Activated CD8-positive, alpha-beta memory T cell treated with anti-CD3 and anti-CD28 coated beads for 1 hour (primary cell): ENCODE measurements around the gene ARFGAP1.

ENCODE experiments used
- DNase-seq, 2 donors: peaks; one replicate each; pipeline ENCODE4 v3.0.0-alpha.2; 2020; ENCODE audit warnings: low read depth in 1 of 2; ENCODE audit errors: extremely low read depth in 1 of 2

Gene ARFGAP1

GRCh38 chr20:63277466-63278272 is 5.1 kb downstream of the ARFGAP1 start:
- DNase-seq = no peak

- no peak for DNase-seq
Observed at GRCh38 chr20:63278661-63279060, 6.0 kb downstream of the ARFGAP1 start.

DNA sequence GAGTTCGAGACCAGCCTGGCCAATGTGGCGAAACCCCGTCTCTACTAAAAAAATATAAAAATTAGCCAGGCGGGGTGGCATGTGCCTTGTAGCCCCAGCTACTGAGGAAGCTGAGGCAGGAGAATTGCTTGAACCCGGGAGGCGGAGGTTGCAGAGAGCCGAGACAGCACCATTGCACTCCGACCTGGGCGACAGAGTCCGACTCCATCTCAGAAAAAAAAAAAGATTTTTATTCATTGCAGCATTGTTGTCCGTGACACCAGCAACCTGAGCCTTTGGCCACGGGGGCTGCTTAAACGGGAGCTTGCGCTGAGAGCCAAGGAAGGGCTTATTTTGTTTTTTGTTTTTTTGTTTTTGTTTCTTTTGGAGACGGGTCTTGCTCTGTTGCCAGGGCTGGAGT is 7.3 kb downstream of the ARFGAP1 start:
- DNase-seq = no peak

- no peak for DNase-seq
Observed at GRCh38 chr20:63280371-63280770, 7.8 kb downstream of the ARFGAP1 start.

- no peak for DNase-seq
Observed at GRCh38 chr20:63280929-63281545, 8.4 kb downstream of the ARFGAP1 start.

DNA sequence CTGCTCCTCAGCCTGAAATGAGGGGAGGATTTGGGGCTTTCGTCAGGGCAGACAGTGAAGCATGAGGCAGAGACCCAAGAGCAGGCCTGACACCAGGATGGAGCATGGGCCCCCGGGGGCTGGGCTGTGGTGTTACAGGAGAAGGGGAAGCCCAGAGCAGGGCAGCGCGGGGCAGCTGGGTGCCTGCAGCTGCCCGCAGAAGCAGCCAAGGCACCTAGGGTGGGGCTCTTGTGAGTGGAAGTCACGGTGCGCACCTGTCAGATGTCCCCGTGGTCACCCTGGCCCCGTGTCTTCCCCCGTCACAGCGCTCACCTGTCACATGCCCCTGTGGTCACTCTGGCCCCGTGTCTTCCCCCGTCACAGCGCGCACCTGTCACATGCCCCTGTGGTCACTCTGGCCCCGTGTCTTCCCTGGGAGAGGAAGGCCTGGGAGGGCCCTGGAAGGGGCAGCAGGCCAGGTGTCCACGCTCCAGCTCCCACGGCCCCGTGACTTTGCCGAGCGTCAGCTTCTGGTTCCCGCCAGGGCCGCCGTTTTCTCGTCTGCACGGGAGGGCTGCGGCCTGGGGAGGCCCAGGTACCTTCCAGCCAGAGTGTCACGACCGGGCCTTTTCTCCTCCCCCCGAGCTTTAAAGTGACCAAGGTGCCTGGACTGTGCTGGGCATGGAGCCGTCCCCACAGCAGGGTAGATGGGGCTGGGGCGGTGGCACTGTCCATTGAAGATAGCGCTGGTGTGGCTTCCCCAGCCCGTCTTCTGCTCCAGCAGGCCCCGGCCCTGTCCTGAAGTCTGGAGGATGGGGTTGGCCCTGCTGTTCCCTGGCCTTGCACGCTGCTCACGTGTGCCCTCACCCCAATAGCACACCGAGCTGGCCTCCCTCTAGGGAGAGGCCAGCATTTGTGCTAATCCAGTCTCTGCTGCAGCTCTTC is 9.4 kb downstream of the ARFGAP1 start:
- no peak for DNase-seq

DNA sequence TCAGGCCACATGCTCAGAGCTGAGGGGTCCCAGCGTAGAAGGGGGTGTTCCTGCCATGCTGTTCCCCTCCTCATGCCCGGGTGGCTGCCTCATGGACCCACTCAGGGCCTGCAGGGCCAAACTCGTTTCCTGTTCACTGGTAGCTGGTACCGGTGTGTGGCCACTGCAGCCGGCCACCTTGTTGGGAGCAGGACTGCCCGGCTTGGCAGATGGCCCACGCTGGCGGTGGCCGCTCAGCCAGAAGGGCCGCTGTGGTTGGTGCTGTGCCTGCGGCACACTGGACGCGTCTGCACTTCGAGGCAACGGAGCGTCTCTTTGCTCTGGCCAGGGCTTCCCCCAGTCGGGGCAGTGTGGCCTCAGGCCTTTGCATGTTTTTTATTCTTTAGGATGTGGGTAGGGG is 10.3 kb downstream of the ARFGAP1 start:
- no peak for DNase-seq

GRCh38 chr20:63283397-63284082 is 10.9 kb downstream of the ARFGAP1 start:
- no peak for DNase-seq

DNA sequence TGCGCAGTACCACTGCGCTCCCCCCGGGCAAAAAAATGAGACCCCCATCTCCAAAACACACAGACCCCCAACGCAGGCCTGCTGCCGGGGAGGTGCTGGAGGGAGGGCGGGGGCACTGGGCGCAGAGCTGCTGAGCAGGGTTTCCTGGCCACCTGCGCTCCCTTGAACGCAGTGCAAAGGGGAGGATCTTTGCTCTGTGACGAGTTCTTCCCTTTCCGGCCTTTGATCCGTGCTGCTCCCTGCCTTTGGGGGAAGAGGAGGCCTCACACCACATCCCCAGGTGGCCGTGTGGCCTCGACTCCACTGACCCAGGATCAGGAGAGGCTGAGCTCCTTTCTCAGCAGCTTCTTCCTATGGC is 11.4 kb downstream of the ARFGAP1 start:
- no peak for DNase-seq

- no peak for DNase-seq
Observed at GRCh38 chr20:63284544-63284949, 11.9 kb downstream of the ARFGAP1 start.

- DNase-seq = no peak
Observed at GRCh38 chr20:63284981-63285524, 12.4 kb downstream of the ARFGAP1 start.

GRCh38 chr20:63285636-63286615 is 13.3 kb downstream of the ARFGAP1 start:
- DNase-seq = no peak

DNA sequence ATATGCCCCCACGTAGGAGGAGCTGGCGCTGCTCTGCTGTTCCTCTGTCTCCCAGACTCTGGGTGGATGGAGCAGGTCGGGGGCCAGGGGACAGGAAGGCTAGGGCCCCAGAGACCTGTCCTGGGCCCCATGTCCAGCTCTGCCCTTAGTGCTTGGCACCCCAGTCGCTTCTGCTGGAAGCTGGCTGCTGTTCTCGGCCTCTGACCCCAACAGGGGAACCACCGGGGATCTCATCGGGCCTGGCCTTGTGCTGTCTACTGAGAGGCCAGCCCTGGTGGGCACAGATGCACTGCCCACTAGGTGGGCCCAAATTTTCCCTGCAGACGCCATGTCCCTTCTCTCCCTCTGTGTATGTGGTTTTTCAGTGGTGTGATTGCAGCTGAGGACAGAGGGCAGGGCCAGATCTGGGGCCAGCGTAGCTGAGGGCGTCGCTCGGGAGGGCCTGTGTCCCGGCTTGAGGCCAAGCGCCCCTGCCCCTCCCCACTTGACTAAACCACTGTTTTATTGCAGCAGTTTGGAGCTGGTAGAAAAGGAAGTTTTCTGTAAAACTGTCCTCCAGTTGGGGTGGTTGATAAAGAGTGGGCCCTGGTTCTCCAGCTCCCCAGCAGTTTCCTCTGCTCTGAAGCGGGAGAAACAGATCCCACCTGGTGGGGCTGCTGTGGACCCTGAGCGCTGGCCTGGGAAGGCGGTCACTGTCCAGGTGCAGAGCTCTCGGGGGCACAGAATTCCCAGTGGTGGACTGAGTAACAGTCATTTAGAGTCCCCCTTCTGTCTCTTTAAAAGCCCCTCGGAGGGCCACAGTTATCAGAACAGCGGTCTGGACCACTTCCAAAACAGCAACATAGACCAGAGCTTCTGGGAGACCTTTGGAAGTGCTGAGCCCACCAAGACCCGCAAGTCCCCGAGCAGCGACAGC is 14.4 kb downstream of the ARFGAP1 start:
- DNase-seq = no peak

DNA sequence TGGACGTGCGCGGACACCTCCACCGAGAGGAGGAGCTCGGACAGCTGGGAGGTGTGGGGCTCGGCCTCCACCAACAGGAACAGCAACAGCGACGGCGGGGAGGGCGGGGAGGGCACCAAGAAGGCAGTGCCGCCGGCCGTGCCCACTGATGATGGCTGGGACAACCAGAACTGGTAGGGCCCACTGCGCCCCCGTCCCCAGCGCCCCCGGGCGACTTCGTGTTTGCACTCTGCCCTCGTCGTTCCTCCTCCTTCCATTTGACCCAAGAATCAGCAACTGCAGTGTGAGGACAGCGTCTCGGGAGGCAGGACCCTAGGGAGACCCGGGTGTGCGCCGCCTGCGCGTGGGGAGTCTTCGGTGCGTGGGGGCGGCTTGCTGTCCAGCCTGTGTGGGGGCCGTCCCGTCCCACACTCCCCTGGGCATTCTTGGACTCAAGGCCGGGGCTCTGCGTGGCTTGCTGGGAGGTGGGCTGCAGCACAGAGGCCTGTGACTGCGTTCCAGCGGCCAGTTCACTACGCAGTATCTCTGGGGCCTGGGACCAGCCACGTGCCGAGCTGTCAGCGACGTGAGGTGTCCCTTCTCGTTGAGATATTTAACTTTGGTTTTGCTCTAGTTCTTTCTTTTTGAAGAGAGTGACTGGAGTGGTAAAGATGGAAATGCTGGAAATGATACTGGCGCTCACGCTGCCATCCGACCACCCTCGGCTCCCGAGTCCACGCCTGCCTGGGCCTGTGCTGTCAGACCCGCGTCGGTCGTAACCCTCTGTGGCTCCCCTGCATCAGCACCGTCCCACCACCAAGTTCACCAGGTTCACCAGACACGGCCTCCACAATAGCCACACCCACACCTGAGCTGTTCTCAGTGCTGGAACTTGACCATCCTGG is 15.3 kb downstream of the ARFGAP1 start:
- no peak for DNase-seq

DNA sequence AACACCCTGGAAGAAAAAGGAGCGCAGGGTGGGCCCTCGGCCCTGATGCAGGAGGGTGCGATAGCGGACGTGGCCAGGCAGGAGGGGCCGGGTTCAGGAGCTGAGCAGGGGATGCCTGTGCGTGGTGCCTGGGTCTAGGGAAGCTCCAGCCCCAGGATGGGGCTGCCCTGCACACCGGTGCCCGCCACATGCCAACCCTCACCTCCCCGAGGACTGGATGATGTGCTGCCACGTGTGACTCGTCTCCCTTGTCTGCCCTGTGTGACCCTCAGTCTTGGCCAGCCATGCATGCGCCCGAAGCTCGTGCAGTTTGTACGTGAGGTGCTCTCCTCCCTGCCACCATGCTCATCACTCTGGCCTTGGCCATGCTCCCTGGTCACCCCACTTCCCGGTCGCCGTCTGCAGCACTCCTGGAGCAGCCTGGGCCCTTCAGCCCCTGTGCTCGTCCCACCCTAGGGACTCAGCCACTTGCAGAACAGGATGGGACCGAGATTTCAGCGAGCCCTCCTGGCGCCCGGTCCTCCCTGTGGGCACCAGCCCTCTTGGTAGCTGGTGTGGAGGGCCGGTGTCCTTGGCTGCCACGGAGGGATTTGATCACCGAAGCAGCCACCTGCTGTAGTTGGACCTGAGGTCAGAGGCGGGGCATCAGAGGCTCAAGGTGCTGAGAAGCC is 16.1 kb downstream of the ARFGAP1 start:
- DNase-seq = no peak

DNA sequence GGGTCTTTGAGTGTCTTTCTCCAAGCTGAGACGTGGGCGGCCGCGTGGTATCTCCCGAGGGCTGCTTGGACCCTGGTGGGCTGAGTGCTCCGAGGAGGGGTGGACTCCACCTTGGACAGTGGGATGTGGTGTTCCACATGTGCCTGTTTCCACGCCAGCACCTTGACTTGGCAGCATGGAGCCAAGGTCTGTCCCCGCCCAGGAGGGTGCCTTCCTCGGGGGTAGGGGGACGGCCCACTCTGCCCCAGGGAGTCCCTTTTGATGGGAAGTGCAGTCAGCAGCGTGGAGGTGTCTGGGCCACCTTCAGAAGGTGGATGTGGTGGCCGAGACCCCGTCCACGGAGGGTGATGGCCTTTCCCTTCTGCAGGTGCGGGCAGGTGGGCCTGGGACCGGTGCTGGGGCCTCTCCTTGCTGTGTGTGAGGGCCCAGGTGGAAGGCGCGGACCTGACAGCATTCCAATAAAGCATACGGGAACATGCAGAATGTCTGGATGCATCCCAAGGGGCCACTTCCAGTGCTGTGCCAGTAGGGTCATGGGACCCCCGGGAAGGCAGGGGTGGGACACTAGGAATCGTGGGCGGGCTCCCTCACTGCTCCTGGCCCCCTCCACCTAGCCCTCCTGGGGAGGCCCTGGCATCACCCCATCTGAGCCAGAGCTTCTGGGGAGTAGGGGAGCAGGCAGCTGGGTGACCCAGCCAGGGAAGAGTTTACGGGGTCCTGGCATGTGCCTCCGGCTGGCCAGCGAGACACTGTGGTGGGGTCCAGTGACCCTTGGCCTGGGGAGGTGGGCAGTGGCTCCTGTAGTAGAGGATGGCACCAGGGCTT is 16.9 kb downstream of the ARFGAP1 start:
- DNase-seq = no peak
